HG02943 (cell line): ENCODE measurements around the gene CKS1B.

Source experiments
- ATAC-seq: cut with Tn5 transposase; IDR thresholded peaks from one replicate; pipeline ENCODE4 v1.9.1; 2021; ENCODE audit warnings: mild to moderate bottlenecking, low read depth, moderate library complexity; ENCODE audit not compliant: unreplicated experiment

CKS1B gene

GRCh38 chr1:154999571-155000410, 25.3 kb downstream of the CKS1B start:
- ATAC-seq: no peak

GRCh38 chr1:155000411-155000725, 25.9 kb downstream of the CKS1B start:
- no peak for ATAC-seq

GRCh38 chr1:155000726-155001424, 26.4 kb downstream of the CKS1B start:
- peak; percentile 35 for ATAC-seq

GRCh38 chr1:155001425-155001674, 26.9 kb downstream of the CKS1B start:
- no peak for ATAC-seq

- ATAC-seq: peak; percentile 39
Measured at GRCh38 chr1:155001675-155002463, 27.4 kb downstream of the CKS1B start.

- peak; percentile 1 for ATAC-seq
Measured at GRCh38 chr1:155002464-155003226, 28.2 kb downstream of the CKS1B start, which contains the start of gene ZBTB7B. ZBTB7B (plus strand) TSS chr1:155002802; CDS start chr1:155014661, 11,859 bp downstream.

- no peak for ATAC-seq
Measured at GRCh38 chr1:155003227-155003765, 28.8 kb downstream of the CKS1B start.

GRCh38 chr1:155003766-155004351, 29.4 kb downstream of the CKS1B start:
- no peak for ATAC-seq

- ATAC-seq: no peak
Measured at GRCh38 chr1:155004352-155005075, 30.0 kb downstream of the CKS1B start.

GRCh38 chr1:155005076-155006011, 30.9 kb downstream of the CKS1B start:
- no peak for ATAC-seq

GRCh38 chr1:155006601-155007101, 32.2 kb downstream of the CKS1B start:
- no peak for ATAC-seq

- ATAC-seq: no peak
Measured at GRCh38 chr1:155007251-155007828, 32.9 kb downstream of the CKS1B start.

- ATAC-seq: no peak
Measured at GRCh38 chr1:155008015-155008941, 33.8 kb downstream of the CKS1B start.

- no peak for ATAC-seq
Measured at GRCh38 chr1:155009221-155009711, 34.8 kb downstream of the CKS1B start.

- ATAC-seq: no peak
Measured at GRCh38 chr1:155009742-155010141, 35.3 kb downstream of the CKS1B start.

GRCh38 chr1:155010211-155010918, 35.9 kb downstream of the CKS1B start:
- ATAC-seq: no peak
